ENCODE data around the gene KLHL35.

DNA sequence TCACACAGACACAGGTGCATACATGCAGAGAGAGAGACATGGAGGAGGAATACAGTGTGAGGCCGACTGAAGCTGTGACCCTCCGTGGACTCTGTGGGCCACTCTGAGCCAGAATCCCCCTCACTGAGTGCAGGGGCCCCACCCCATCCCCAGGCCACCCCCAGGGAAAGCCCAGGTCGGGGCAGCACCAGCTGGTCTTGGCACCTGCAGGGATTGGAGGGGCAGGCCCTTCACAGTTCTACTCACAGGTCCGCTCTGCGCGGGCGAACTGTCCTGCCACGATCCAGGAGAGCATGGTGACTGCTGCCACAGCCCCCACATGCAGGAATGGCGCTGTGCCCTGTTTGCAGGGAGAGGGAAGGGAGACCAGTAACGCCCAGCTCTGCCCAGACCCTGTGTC, 16.3 kb upstream of the KLHL35 start:
- TF ChIP-seq, protein P1, sequence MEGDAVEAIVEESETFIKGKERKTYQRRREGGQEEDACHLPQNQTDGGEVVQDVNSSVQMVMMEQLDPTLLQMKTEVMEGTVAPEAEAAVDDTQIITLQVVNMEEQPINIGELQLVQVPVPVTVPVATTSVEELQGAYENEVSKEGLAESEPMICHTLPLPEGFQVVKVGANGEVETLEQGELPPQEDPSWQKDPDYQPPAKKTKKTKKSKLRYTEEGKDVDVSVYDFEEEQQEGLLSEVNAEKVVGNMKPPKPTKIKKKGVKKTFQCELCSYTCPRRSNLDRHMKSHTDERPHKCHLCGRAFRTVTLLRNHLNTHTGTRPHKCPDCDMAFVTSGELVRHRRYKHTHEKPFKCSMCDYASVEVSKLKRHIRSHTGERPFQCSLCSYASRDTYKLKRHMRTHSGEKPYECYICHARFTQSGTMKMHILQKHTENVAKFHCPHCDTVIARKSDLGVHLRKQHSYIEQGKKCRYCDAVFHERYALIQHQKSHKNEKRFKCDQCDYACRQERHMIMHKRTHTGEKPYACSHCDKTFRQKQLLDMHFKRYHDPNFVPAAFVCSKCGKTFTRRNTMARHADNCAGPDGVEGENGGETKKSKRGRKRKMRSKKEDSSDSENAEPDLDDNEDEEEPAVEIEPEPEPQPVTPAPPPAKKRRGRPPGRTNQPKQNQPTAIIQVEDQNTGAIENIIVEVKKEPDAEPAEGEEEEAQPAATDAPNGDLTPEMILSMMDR (IDR thresholded peaks at IDR 0.05) = no peak
- TF ChIP-seq POLR2A (IDR thresholded peaks at IDR 0.05) (no peak), POLR2AphosphoS5 (IDR thresholded peaks at IDR 0.05) (no peak), EP300 (IDR thresholded peaks at IDR 0.05) (no peak)
